ENCODE data around the gene HOXB3. TPM values are rescaled to one million over a fixed set of nuclear protein-coding genes. Genes with fewer than 3 reads are reported as not detected.
A peak's percentile ranks its signal among the peaks of the same experiment; 100 is the strongest.

HOXB3 gene
- total RNA-seq, 3 donors from 2014 or later: 0.50 to 1.0 (median 0.81) TPM

GRCh38 chr17:48578616-48579470, 11.2 kb downstream of the HOXB3 start:
- Mint-ChIP-seq H3K4me3 (peak overlapping the region; percentile 86), H3K36me3 (ENCODE audit: insufficient read depth) (no peaks in the 10 kb centered on the region), H3K4me1 (ENCODE audit: low read depth) (peaks cover 53% of the 10 kb centered on the region), H3K27me3 (ENCODE audit: low read depth) (peaks cover 56% of the 10 kb centered on the region), H3K9me3 (no peaks in the 10 kb centered on the region)
- peak; percentile 26 for DNase-seq
- peak; percentile 50 to 60 for ATAC-seq

GRCh38 chr17:48577946-48578615, 12.0 kb downstream of the HOXB3 start, which contains the start of gene HOXB4:
Gene HOXB4, minus strand, starts transcription at chr17:48578350. Its CDS starts 31 bp downstream, at chr17:48578319.
- Mint-ChIP-seq H3K4me1 (ENCODE audit: low read depth) (peaks cover 52% of the 10 kb centered on the region), H3K36me3 (ENCODE audit: insufficient read depth) (no peaks in the 10 kb centered on the region), H3K27me3 (ENCODE audit: low read depth) (peaks cover 49% of the 10 kb centered on the region), H3K4me3 (peak within 1 kb of the TSS; percentile 86), H3K9me3 (no peaks in the 10 kb centered on the region)
- DNase-seq (peak; percentile 49), ATAC-seq (peak; percentile 70 to 74)

- DNase-seq (no peak), ATAC-seq (peak; percentile 8 to 16)
- H3K27me3 Mint-ChIP-seq (ENCODE audit: low read depth): peaks cover 43% of the 10 kb centered on the region
- H3K9me3 Mint-ChIP-seq: no peaks in the 10 kb centered on the region
- H3K4me3 Mint-ChIP-seq: peak overlapping the region; percentile 81
- no peaks in the 10 kb centered on the region for H3K36me3 Mint-ChIP-seq (ENCODE audit: insufficient read depth)
- H3K4me1 Mint-ChIP-seq (ENCODE audit: low read depth): peaks cover 49% of the 10 kb centered on the region
These were observed 12.6 kb downstream of the HOXB3 start for GRCh38 chr17:48577330-48577945.

GRCh38 chr17:48576479-48577309, 13.3 kb downstream of the HOXB3 start:
- Mint-ChIP-seq H3K27me3 (ENCODE audit: low read depth) (peaks cover 37% of the 10 kb centered on the region), H3K4me3 (peak overlapping the region; percentile 81), H3K4me1 (ENCODE audit: low read depth) (peaks cover 44% of the 10 kb centered on the region), H3K36me3 (ENCODE audit: insufficient read depth) (no peaks in the 10 kb centered on the region), H3K9me3 (no peaks in the 10 kb centered on the region)
- no peak for ATAC-seq
- DNase-seq: no peak

- H3K4me3 Mint-ChIP-seq: peak overlapping the region; percentile 35
- H3K4me1 Mint-ChIP-seq (ENCODE audit: low read depth): peaks cover 36% of the 10 kb centered on the region
- no peak for ATAC-seq
- peaks cover 29% of the 10 kb centered on the region for H3K27me3 Mint-ChIP-seq (ENCODE audit: low read depth)
- H3K9me3 Mint-ChIP-seq: no peaks in the 10 kb centered on the region
- no peak for DNase-seq
- H3K36me3 Mint-ChIP-seq (ENCODE audit: insufficient read depth): no peaks in the 10 kb centered on the region
These were observed 14.2 kb downstream of the HOXB3 start for GRCh38 chr17:48575673-48576478.

GRCh38 chr17:48575066-48575582, 14.9 kb downstream of the HOXB3 start:
- DNase-seq (no peak), ATAC-seq (no peak)
- Mint-ChIP-seq H3K27me3 (ENCODE audit: low read depth) (peaks cover 21% of the 10 kb centered on the region), H3K4me3 (no peak overlapping the region), H3K36me3 (ENCODE audit: insufficient read depth) (no peaks in the 10 kb centered on the region), H3K9me3 (no peaks in the 10 kb centered on the region), H3K4me1 (ENCODE audit: low read depth) (peaks cover 31% of the 10 kb centered on the region)

- peaks cover 28% of the 10 kb centered on the region for H3K4me1 Mint-ChIP-seq (ENCODE audit: low read depth)
- H3K9me3 Mint-ChIP-seq: no peaks in the 10 kb centered on the region
- no peak for ATAC-seq
- DNase-seq: no peak
- H3K36me3 Mint-ChIP-seq (ENCODE audit: insufficient read depth): no peaks in the 10 kb centered on the region
- peaks cover 17% of the 10 kb centered on the region for H3K27me3 Mint-ChIP-seq (ENCODE audit: low read depth)
- no peak overlapping the region for H3K4me3 Mint-ChIP-seq
These were observed 15.5 kb downstream of the HOXB3 start for GRCh38 chr17:48574505-48575065.

GRCh38 chr17:48571826-48572417, 18.1 kb downstream of the HOXB3 start:
- Mint-ChIP-seq H3K36me3 (ENCODE audit: insufficient read depth) (no peaks in the 10 kb centered on the region), H3K4me1 (ENCODE audit: low read depth) (peaks cover 14% of the 10 kb centered on the region), H3K4me3 (no peak overlapping the region), H3K9me3 (no peaks in the 10 kb centered on the region), H3K27me3 (ENCODE audit: low read depth) (peaks cover 10% of the 10 kb centered on the region)
- ATAC-seq (no peak), DNase-seq (no peak)

- H3K4me1 Mint-ChIP-seq (ENCODE audit: low read depth): peaks cover 11% of the 10 kb centered on the region
- H3K4me3 Mint-ChIP-seq: no peak overlapping the region
- no peak for DNase-seq
- H3K27me3 Mint-ChIP-seq (ENCODE audit: low read depth): peaks cover 10% of the 10 kb centered on the region
- H3K36me3 Mint-ChIP-seq (ENCODE audit: insufficient read depth): no peaks in the 10 kb centered on the region
- ATAC-seq: no peak
- H3K9me3 Mint-ChIP-seq: no peaks in the 10 kb centered on the region
These were observed 18.8 kb downstream of the HOXB3 start for GRCh38 chr17:48571024-48571818.

GRCh38 chr17:48570325-48571023, 19.6 kb downstream of the HOXB3 start:
- ATAC-seq: no peak
- H3K4me1 Mint-ChIP-seq (ENCODE audit: low read depth): peaks cover 7% of the 10 kb centered on the region
- no peak for DNase-seq
- H3K27me3 Mint-ChIP-seq (ENCODE audit: low read depth): peaks cover 10% of the 10 kb centered on the region
- no peaks in the 10 kb centered on the region for H3K9me3 Mint-ChIP-seq
- no peak overlapping the region for H3K4me3 Mint-ChIP-seq
- no peaks in the 10 kb centered on the region for H3K36me3 Mint-ChIP-seq (ENCODE audit: insufficient read depth)

- no peaks in the 10 kb centered on the region for H3K36me3 Mint-ChIP-seq (ENCODE audit: insufficient read depth)
- ATAC-seq (no peak), DNase-seq (no peak)
- no peaks in the 10 kb centered on the region for H3K9me3 Mint-ChIP-seq
- peaks cover 11% of the 10 kb centered on the region for H3K27me3 Mint-ChIP-seq (ENCODE audit: low read depth)
- no peak overlapping the region for H3K4me3 Mint-ChIP-seq
- peaks cover 6% of the 10 kb centered on the region for H3K4me1 Mint-ChIP-seq (ENCODE audit: low read depth)
These were observed 20.2 kb downstream of the HOXB3 start for GRCh38 chr17:48569674-48570324.
